DMS53 treated with DMSO at 0.1 percent for 48 hours (cell line): Measurements from ENCODE around the gene MAP1LC3B.
A peak's percentile ranks its signal among the peaks of the same experiment; 100 is the strongest.
"Not testable (repeated sequence)": the region's sequence is repeated elsewhere in the genome, so short reads cannot be mapped to it uniquely, and the experiment has no call there.

Source experiments
- DNase-seq: peaks from one replicate; lab custom pipeline; 2025; ENCODE audit not compliant: unreplicated experiment; lab: John Stamatoyannopoulos, UW

The MAP1LC3B gene

GRCh38 chr16:87380881-87381280, 11.3 kb upstream of the MAP1LC3B start:
- DNase-seq, result no peak

- no peak for DNase-seq
These were observed 9.9 kb upstream of the MAP1LC3B start for GRCh38 chr16:87382023-87382785.

GRCh38 chr16:87383505-87384161, 8.5 kb upstream of the MAP1LC3B start, which contains the start of gene FBXO31:
TSS of gene FBXO31 (minus strand) at chr16:87383776. CDS start at chr16:87383744, 32 bp downstream.
- peak; percentile 59 for DNase-seq

GRCh38 chr16:87384162-87384874, 7.8 kb upstream of the MAP1LC3B start:
- DNase-seq, result peak; percentile 57

- DNase-seq, result not testable (repeated sequence)
These were observed 7.3 kb upstream of the MAP1LC3B start for GRCh38 chr16:87384875-87385167.

GRCh38 chr16:87387942-87388817, 4.0 kb upstream of the MAP1LC3B start:
- peak; percentile 96 for DNase-seq

GRCh38 chr16:87388818-87389134, 3.4 kb upstream of the MAP1LC3B start:
- no peak for DNase-seq

GRCh38 chr16:87389245-87389644, 2.9 kb upstream of the MAP1LC3B start:
- DNase-seq, result no peak

- DNase-seq, result not testable (repeated sequence)
These were observed 2.2 kb upstream of the MAP1LC3B start for GRCh38 chr16:87389914-87390313.

- DNase-seq, result no peak
These were observed 1.4 kb upstream of the MAP1LC3B start for GRCh38 chr16:87390641-87391323.

GRCh38 chr16:87391324-87391949, 699 bp upstream of the MAP1LC3B start:
- DNase-seq, result no peak

GRCh38 chr16:87392821-87393679, 914 bp downstream of the MAP1LC3B start:
- DNase-seq, result peak; percentile 19

GRCh38 chr16:87393680-87394055, 1.5 kb downstream of the MAP1LC3B start:
- DNase-seq, result no peak

- no peak for DNase-seq
These were observed 3.2 kb downstream of the MAP1LC3B start for GRCh38 chr16:87395181-87395842.

GRCh38 chr16:87404764-87405625, 12.9 kb downstream of the MAP1LC3B start:
- no peak for DNase-seq

GRCh38 chr16:87406495-87407088, 14.5 kb downstream of the MAP1LC3B start:
- DNase-seq, result no peak

- DNase-seq, result no peak
These were observed 15.5 kb downstream of the MAP1LC3B start for GRCh38 chr16:87407511-87408112.
